SK-N-SH (cell line): ENCODE measurements around the gene ADAMTS17. TPM values are rescaled to one million over a fixed set of nuclear protein-coding genes. Genes with fewer than 3 reads are reported as not detected.

Experiments used
- CTCF ChIA-PET: fragments of 300-600, 350-600 bp; formaldehyde crosslinking; extraction: SDS; loops from one replicate; lab custom pipeline; 2021; lab: Yijun Ruan, JAX
- POLR2A ChIA-PET: fragments of 350-600 bp; sonication (Branson Sonifier 250); formaldehyde crosslinking; extraction: SDS; loops from one replicate; lab custom pipeline; 2020; ENCODE audit warnings: antibody characterized with exemption, inconsistent platforms; lab: Yijun Ruan, JAX
- DNase-seq: peaks from one replicate; pipeline ENCODE4 v3.0.0; 2012
- H2AFZ ChIP-seq: fragments of 200-600 bp; sonication (generic); 2 replicates; pipeline ENCODE4 v1.8.1; 2016; ENCODE audit warnings: antibody characterized with exemption, mild to moderate bottlenecking, low read depth
- H3F3A ChIP-seq: fragments of 200-600 bp; sonication (generic); replicated peaks from 2 replicates; pipeline ENCODE3; 2016; ENCODE audit warnings: antibody characterized with exemption, mild to moderate bottlenecking; ENCODE audit not compliant: insufficient read depth
- H3K27ac ChIP-seq, 2 experiments: fragments of 200-500 bp in 1 of 2; fragments of 200-600 bp in 1 of 2; sonication (Bioruptor generic) in 1 of 2; sonication (generic), shearing (Covaris generic) in 1 of 2; 2 replicates each; pipeline versions ENCODE4 v1.5.1 to v1.6.1; 2014 to 2016; ENCODE audit warnings: low read depth in 2 of 2, inconsistent platforms in 1 of 2, low read length in 1 of 2, mild to moderate bottlenecking in 1 of 2, mixed read lengths in 1 of 2
- H3K27me3 ChIP-seq: fragments of 200-600 bp; sonication (generic), shearing (Covaris generic); 2 replicates; pipeline ENCODE4 v1.6.1; 2016; ENCODE audit warnings: mixed run types; ENCODE audit not compliant: insufficient read depth
- H3K36me3 ChIP-seq, 2 experiments: fragments of 200-500 bp in 1 of 2; fragments of 200-600 bp in 1 of 2; sonication (Bioruptor generic) in 1 of 2; sonication (generic) in 1 of 2; replicated peaks in 1 of 2; 2 replicates each; pipeline versions ENCODE3 to v1.5.1; 2014 to 2016; ENCODE audit warnings: low read length in 1 of 2, mild to moderate bottlenecking in 1 of 2; ENCODE audit not compliant: insufficient read depth in 2 of 2, control insufficient read depth in 1 of 2
- H3K4me1 ChIP-seq, 2 experiments: fragments of 200-500 bp in 1 of 2; fragments of 200-600 bp in 1 of 2; sonication (Bioruptor generic) in 1 of 2; sonication (generic), shearing (Covaris generic) in 1 of 2; 2 replicates each; pipeline versions ENCODE4 v1.5.1 to v1.6.1; 2014 to 2016; ENCODE audit warnings: low read depth in 1 of 2, low read length in 1 of 2, mixed run types in 1 of 2; ENCODE audit not compliant: insufficient read depth in 2 of 2, control insufficient read depth in 1 of 2
- H3K4me2 ChIP-seq: fragments of 200-600 bp; sonication (generic), shearing (Covaris generic); 2 replicates; pipeline ENCODE4 v1.6.1; 2017; ENCODE audit warnings: mixed run types
- H3K4me3 ChIP-seq, 2 experiments: fragments of 200-500 bp in 1 of 2; fragments of 200-600 bp in 1 of 2; sonication (Bioruptor generic) in 1 of 2; sonication (generic), shearing (Covaris generic) in 1 of 2; 2 replicates each; pipeline versions ENCODE4 v1.5.1 to v1.8.1; 2014 to 2016; ENCODE audit warnings: low read depth in 2 of 2, inconsistent platforms in 1 of 2, low read length in 1 of 2, mild to moderate bottlenecking in 1 of 2, mixed read lengths in 1 of 2, moderate library complexity in 1 of 2
- H3K79me2 ChIP-seq: fragments of 200-600 bp; sonication (generic); 2 replicates; pipeline ENCODE4 v1.8.1; 2017; ENCODE audit warnings: mild to moderate bottlenecking; ENCODE audit not compliant: insufficient read depth
- H3K9ac ChIP-seq: fragments of 200-600 bp; sonication (generic); 2 replicates; pipeline ENCODE4 v1.6.1; 2017; ENCODE audit warnings: mixed run types
- H3K9me2 ChIP-seq: fragments of 200-600 bp; sonication (generic); 2 replicates; pipeline ENCODE4 v1.6.1; 2017; ENCODE audit warnings: mixed run types
- H3K9me3 ChIP-seq: fragments of 200-600 bp; sonication (generic); 2 replicates; pipeline ENCODE4 v1.6.1; 2017; ENCODE audit warnings: mixed run types, mild to moderate bottlenecking, moderate library complexity
- H4K20me1 ChIP-seq: fragments of 200-600 bp; sonication (generic); 2 replicates; pipeline ENCODE4 v1.6.1; 2017; ENCODE audit warnings: mild to moderate bottlenecking, mixed run types; ENCODE audit not compliant: insufficient read depth
- ELF1 ChIP-seq: IDR thresholded peaks from 2 replicates; pipeline ENCODE4 v1.4.0; 2012
- EZH2phosphoT487 ChIP-seq: fragments of 200-600 bp; sonication (generic); IDR thresholded peaks from 2 replicates; pipeline ENCODE4 v1.6.1; 2017; ENCODE audit warnings: low read depth, mixed run types, mild to moderate bottlenecking, antibody characterized with exemption, moderate library complexity, borderline replicate concordance
- FOSL2 ChIP-seq: IDR thresholded peaks from 2 replicates; pipeline ENCODE4 v1.4.0; 2012; ENCODE audit warnings: low read depth, mild to moderate bottlenecking, moderate library complexity, borderline replicate concordance
- GABPA ChIP-seq: IDR thresholded peaks from 2 replicates; pipeline ENCODE4 v1.4.0; 2012; ENCODE audit warnings: low read depth, mild to moderate bottlenecking
- JUND ChIP-seq: IDR thresholded peaks from 2 replicates; pipeline ENCODE4 v1.4.0; 2012
- MAX ChIP-seq: IDR thresholded peaks from 2 replicates; pipeline ENCODE4 v1.4.0; 2012; ENCODE audit warnings: low read depth
- MXI1 ChIP-seq: IDR thresholded peaks from 2 replicates; pipeline ENCODE4 v1.6.1; 2012; ENCODE audit warnings: mild to moderate bottlenecking, low read depth, low read length, improper control_type of control experiment
- NRF1 ChIP-seq: IDR thresholded peaks from 2 replicates; pipeline ENCODE4 v1.6.1; 2012; ENCODE audit warnings: low read depth, mild to moderate bottlenecking, low read length
- PBX3 ChIP-seq: IDR thresholded peaks from 2 replicates; pipeline ENCODE4; 2012
- POLR2AphosphoS5 ChIP-seq: IDR thresholded peaks from 2 replicates; pipeline ENCODE4 v1.6.1; 2012; ENCODE audit warnings: low read depth, low read length
- RXRA ChIP-seq: IDR thresholded peaks from 2 replicates; pipeline ENCODE4 v1.4.0; 2012; ENCODE audit warnings: low read depth, mild to moderate bottlenecking, borderline replicate concordance
- SIN3A ChIP-seq: IDR thresholded peaks from 2 replicates; pipeline ENCODE4 v1.6.1; 2012; ENCODE audit warnings: low read depth, mild to moderate bottlenecking, low read length, moderate library complexity, borderline replicate concordance
- SMC3 ChIP-seq: IDR thresholded peaks from 2 replicates; pipeline ENCODE4 v1.6.1; 2012; ENCODE audit warnings: low read depth, low read length, improper control_type of control experiment
- TAF1 ChIP-seq: IDR thresholded peaks from 2 replicates; pipeline ENCODE4 v1.6.1; 2012; ENCODE audit warnings: low read depth, mild to moderate bottlenecking, low read length, moderate library complexity, borderline replicate concordance
- TCF12 ChIP-seq: IDR thresholded peaks from 2 replicates; pipeline ENCODE4 v1.4.0; 2012
- USF1 ChIP-seq: IDR thresholded peaks from 2 replicates; pipeline ENCODE4 v1.4.0; 2012; ENCODE audit warnings: low read depth, borderline replicate concordance
- USF2 ChIP-seq: fragments of 150-350 bp; IDR thresholded peaks from 2 replicates; pipeline ENCODE4 v1.6.1; 2017; ENCODE audit warnings: antibody characterized with exemption, low read length, low read depth, borderline replicate concordance
- ZBTB33 ChIP-seq: IDR thresholded peaks from 2 replicates; pipeline ENCODE4 v1.4.0; 2012; ENCODE audit warnings: low read depth, borderline replicate concordance
- WGBS: methylation state at CpG from one replicate; pipeline ENCODE4 v1.1.6; 2017; ENCODE audit warnings: low lambda C conversion rate; 5-methylcytosine and 5-hydroxymethylcytosine counted together
- polyA plus RNA-seq, 3 experiments: library from polyadenylated mRNA; depleted of rRNA; stranded (reverse); fragments of >200 nt; gene quantifications; 2 replicates each; pipeline ENCODE4 v1.2.3, GENCODE V29; 2012

ADAMTS17 gene
- polyA plus RNA-seq, 1 of the 3 experiments (the other 2 are of a cell fraction), result not detected

GRCh38 chr15:100183921-100184495, 157.8 kb downstream of the ADAMTS17 start:
- Histone ChIP-seq H3K4me1 (no peaks in the 10 kb centered on the region), H3F3A (no peaks in the 10 kb centered on the region), H3K4me2 (no peak overlapping the region), H3K36me3 (no peaks in the 10 kb centered on the region), H3K4me3 (no peak overlapping the region), H3K9me2 (no peaks in the 10 kb centered on the region), H4K20me1 (no peaks in the 10 kb centered on the region), H3K27ac (no peak overlapping the region), H3K9ac (no peak overlapping the region), H3K9me3 (no peaks in the 10 kb centered on the region), H3K79me2 (no peaks in the 10 kb centered on the region), H3K27me3 (no peaks in the 10 kb centered on the region), H2AFZ (no peak overlapping the region)
- TF ChIP-seq ZBTB33 (no peak), MAX (no peak), ELF1 (no peak), NRF1 (no peak), MXI1 (no peak), TCF12 (no peak), EZH2phosphoT487 (no peak), PBX3 (no peak), TAF1 (no peak), GABPA (no peak), SIN3A (no peak), SMC3 (no peak), USF1 (no peak), JUND (no peak), USF2 (no peak), RXRA (no peak), POLR2AphosphoS5 (no peak), FOSL2 (no peak)
- DNase-seq, result no peak
- CTCF ChIA-PET, result interaction anchor here (0.8 to 1.4 kb wide), 2 partner anchors 145 to 155 kb away, joined by 3 to 5 read pairs; no protein-coding TSS in a partner anchor
- POLR2A ChIA-PET, result no interaction called here
- 12% methylated on average over 4 of the region's 4 CpGs for WGBS
